Measurements from ENCODE around the gene CCDC28B.

CCDC28B gene

GRCh38 chr1:32240140-32240951 lies 40.0 kb downstream of the CCDC28B start:
- TF ChIP-seq POLR2AphosphoS5 (IDR thresholded peaks at IDR 0.05; ENCODE audit: low read depth, low read length) = no peak
- TF ChIP-seq FOXP2 (optimal IDR thresholded peaks at IDR 0.05; ENCODE audit: borderline replicate concordance, extremely low read depth, extremely low read length, insufficient read depth) = no peak
- no peak for TF ChIP-seq TAF1 (IDR thresholded peaks at IDR 0.05; ENCODE audit: borderline replicate concordance, insufficient read depth, low read length)
- TF ChIP-seq, protein P1, sequence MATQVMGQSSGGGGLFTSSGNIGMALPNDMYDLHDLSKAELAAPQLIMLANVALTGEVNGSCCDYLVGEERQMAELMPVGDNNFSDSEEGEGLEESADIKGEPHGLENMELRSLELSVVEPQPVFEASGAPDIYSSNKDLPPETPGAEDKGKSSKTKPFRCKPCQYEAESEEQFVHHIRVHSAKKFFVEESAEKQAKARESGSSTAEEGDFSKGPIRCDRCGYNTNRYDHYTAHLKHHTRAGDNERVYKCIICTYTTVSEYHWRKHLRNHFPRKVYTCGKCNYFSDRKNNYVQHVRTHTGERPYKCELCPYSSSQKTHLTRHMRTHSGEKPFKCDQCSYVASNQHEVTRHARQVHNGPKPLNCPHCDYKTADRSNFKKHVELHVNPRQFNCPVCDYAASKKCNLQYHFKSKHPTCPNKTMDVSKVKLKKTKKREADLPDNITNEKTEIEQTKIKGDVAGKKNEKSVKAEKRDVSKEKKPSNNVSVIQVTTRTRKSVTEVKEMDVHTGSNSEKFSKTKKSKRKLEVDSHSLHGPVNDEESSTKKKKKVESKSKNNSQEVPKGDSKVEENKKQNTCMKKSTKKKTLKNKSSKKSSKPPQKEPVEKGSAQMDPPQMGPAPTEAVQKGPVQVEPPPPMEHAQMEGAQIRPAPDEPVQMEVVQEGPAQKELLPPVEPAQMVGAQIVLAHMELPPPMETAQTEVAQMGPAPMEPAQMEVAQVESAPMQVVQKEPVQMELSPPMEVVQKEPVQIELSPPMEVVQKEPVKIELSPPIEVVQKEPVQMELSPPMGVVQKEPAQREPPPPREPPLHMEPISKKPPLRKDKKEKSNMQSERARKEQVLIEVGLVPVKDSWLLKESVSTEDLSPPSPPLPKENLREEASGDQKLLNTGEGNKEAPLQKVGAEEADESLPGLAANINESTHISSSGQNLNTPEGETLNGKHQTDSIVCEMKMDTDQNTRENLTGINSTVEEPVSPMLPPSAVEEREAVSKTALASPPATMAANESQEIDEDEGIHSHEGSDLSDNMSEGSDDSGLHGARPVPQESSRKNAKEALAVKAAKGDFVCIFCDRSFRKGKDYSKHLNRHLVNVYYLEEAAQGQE (IDR thresholded peaks at IDR 0.05; ENCODE audit: insufficient read depth in 1 of 2, low read depth in 2 of 2, low read length in 2 of 2) = no peak
- no peak for TF ChIP-seq SIN3A (IDR thresholded peaks at IDR 0.05; ENCODE audit: borderline replicate concordance, insufficient read depth, low read length)

GRCh38 chr1:32241001-32241763 lies 40.8 kb downstream of the CCDC28B start:
- TF ChIP-seq FOXP2 (optimal IDR thresholded peaks at IDR 0.05; ENCODE audit: borderline replicate concordance, extremely low read depth, extremely low read length, insufficient read depth) (no peak), SIN3A (IDR thresholded peaks at IDR 0.05; ENCODE audit: borderline replicate concordance, insufficient read depth, low read length) (no peak), TAF1 (IDR thresholded peaks at IDR 0.05; ENCODE audit: borderline replicate concordance, insufficient read depth, low read length) (no peak), POLR2AphosphoS5 (IDR thresholded peaks at IDR 0.05; ENCODE audit: low read depth, low read length) (no peak)
- TF ChIP-seq, protein P1 (IDR thresholded peaks at IDR 0.05; ENCODE audit: insufficient read depth in 1 of 2, low read depth in 2 of 2, low read length in 2 of 2) = no peak

DNA sequence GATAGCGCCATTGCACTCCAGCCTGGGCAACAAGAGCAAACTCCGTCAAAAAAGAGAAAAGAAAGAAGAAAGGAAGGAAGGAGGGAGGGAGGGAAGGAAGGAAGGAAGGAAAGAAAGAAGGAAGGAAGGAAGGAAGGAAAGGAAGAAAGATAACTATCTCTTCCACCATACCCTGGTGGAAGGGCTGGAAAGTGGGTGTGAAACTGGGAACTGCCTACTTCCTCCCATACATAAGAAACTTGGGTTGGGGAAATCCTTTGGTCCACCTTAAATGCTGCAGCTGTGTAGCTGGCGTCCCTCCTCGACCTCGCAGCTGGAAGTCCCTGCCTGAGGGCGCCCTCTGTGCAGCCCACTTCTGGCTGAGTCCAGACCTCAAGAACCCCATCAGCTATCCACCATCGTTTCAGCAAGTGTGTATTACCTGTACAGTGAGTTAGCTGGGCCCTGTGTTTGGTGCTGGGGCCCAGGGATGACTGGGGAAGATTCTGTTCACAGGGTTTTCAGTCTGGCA lies 42.0 kb downstream of the CCDC28B start:
- TF ChIP-seq FOXP2 (optimal IDR thresholded peaks at IDR 0.05; ENCODE audit: borderline replicate concordance, extremely low read depth, extremely low read length, insufficient read depth) (no peak), SIN3A (IDR thresholded peaks at IDR 0.05; ENCODE audit: borderline replicate concordance, insufficient read depth, low read length) (no peak), POLR2AphosphoS5 (IDR thresholded peaks at IDR 0.05; ENCODE audit: low read depth, low read length) (no peak), TAF1 (IDR thresholded peaks at IDR 0.05; ENCODE audit: borderline replicate concordance, insufficient read depth, low read length) (no peak)
- TF ChIP-seq, protein P1 (IDR thresholded peaks at IDR 0.05; ENCODE audit: insufficient read depth in 1 of 2, low read depth in 2 of 2, low read length in 2 of 2) = no peak

DNA sequence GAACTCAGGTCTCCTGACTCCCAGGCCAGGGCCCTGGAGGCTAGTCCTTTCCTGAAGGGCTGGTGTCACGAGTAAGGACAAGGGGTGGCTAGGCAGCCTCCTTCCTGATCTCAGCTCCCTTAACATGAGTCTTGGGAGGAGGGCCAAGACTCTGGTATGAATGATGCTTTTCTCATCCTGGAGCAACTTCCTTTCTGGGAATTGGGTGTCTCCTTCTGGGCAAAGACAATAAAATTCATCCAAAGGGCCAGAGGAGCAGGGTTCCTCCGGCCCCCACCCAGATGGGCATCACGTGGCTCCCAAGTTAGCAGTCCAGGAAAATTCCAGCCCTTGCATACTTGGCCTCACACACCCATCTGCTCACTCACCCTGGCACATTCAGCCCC lies 46.5 kb downstream of the CCDC28B start, which contains the start of gene FAM167B:
Gene FAM167B (plus strand): TSS at position 335 of the 386 bp plus-strand sequence. CDS start 200 bp downstream, outside the sequence.
- TF ChIP-seq POLR2AphosphoS5 (IDR thresholded peaks at IDR 0.05; ENCODE audit: low read depth, low read length) (no peak), SIN3A (IDR thresholded peaks at IDR 0.05; ENCODE audit: borderline replicate concordance, insufficient read depth, low read length) (no peak), FOXP2 (optimal IDR thresholded peaks at IDR 0.05; ENCODE audit: borderline replicate concordance, extremely low read depth, extremely low read length, insufficient read depth) (no peak), TAF1 (IDR thresholded peaks at IDR 0.05; ENCODE audit: borderline replicate concordance, insufficient read depth, low read length) (no peak)
- TF ChIP-seq, protein P1 (IDR thresholded peaks at IDR 0.05; ENCODE audit: insufficient read depth in 1 of 2, low read depth in 2 of 2, low read length in 2 of 2) = no peak

Measured in PFSK-1 (cell line).